Thyroid gland (tissue), 4 donors: ENCODE results near the gene ATP6V1C2. TPM values are rescaled to one million over a fixed set of nuclear protein-coding genes. Genes with fewer than 3 reads are reported as not detected.

Experiments
- DNase-seq, 2 donors: peaks; one replicate each; pipeline ENCODE4 v3.0.0-alpha.2; 2019
- H3K27ac ChIP-seq, 3 donors: fragments of 200-600 bp; sonication (generic); 1 replicate in 2 of 3; 2 replicates in 1 of 3; pipeline ENCODE4 v1.5.1; 2016 to 2019; ENCODE audit warnings: mild to moderate bottlenecking in 1 of 3, moderate library complexity in 1 of 3
- H3K27me3 ChIP-seq: fragments of 200-600 bp; sonication (generic); one replicate; pipeline ENCODE4 v1.5.1; 2019
- H3K36me3 ChIP-seq, 2 donors: fragments of 200-600 bp; sonication (generic); one replicate each; pipeline ENCODE4 v1.5.1; 2016 to 2019
- H3K4me1 ChIP-seq, 2 donors: fragments of 200-600 bp; sonication (generic); one replicate each; pipeline ENCODE4 v1.5.1; 2017 to 2019
- H3K4me3 ChIP-seq, 3 donors: fragments of 200-600 bp; sonication (generic); replicated peaks in 1 of 3; 1 replicate in 2 of 3; 2 replicates in 1 of 3; pipeline ENCODE4 v1.5.1; 2016; ENCODE audit warnings: mild to moderate bottlenecking in 1 of 3
- H3K9me3 ChIP-seq: fragments of 200-600 bp; sonication (generic); one replicate; pipeline ENCODE4 v1.5.1; 2017
- POLR2A ChIP-seq, 2 donors: fragments of 450-650 bp; IDR thresholded peaks; one replicate each; pipeline ENCODE4 v1.6.1; 2017; ENCODE audit warnings: antibody characterized with exemption in 2 of 2, mild to moderate bottlenecking in 2 of 2, moderate library complexity in 1 of 2
- WGBS, 2 donors: methylation state at CpG; one replicate each; pipeline ENCODE4 v1.1.5; 2017; 5-methylcytosine and 5-hydroxymethylcytosine counted together
- intact Hi-C: fragments of 100-400 bp; cut with DNase I; formaldehyde crosslinking; loops from one replicate; pipeline ENCODE4 v1.15.1; 2023
- total RNA-seq, 4 donors: library from RNA; depleted of rRNA; stranded (reverse); fragments of >200 nt; gene quantifications; one replicate each; pipeline ENCODE4 v1.2.3, GENCODE V29; 2016
- TF ChIP-seq, protein P1 (sequence below), 6 experiments: fragments of 200-600 bp in 3 of 6; fragments of 450-650 bp in 3 of 6; sonication (generic) in 3 of 6; IDR thresholded peaks; one replicate each; pipeline ENCODE4 v1.5.1; 2016 to 2019; ENCODE audit warnings: antibody characterized with exemption in 6 of 6, mild to moderate bottlenecking in 2 of 6, inconsistent platforms in 1 of 6, moderate library complexity in 1 of 6

ATP6V1C2 gene
- total RNA-seq, 4 donors from 2014 or later: not detected

DNA sequence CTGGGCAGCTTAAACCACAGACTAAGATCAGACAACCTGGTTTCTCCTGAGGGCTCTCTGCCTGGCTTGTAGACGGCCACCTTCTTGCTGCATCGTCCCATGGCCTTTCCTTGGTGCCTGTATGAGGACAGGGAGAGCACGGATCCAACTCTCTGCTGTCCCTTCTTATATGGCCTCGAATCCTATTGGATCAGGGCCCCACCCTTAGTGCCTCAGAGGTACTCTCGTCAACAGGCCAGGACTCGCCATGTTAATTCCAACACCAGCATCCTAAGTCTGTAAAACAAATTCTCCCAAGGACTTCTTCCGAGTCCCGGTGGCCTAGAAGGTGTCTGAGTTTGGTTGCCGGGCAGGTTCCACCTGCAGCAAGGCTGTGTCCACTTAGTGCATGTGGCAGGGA is 40.2 kb downstream of the ATP6V1C2 start:
- intact Hi-C loops: no loop called here
- no peaks in the 10 kb centered on the region for H3K4me1 ChIP-seq
- H3K36me3 ChIP-seq: no peaks in the 10 kb centered on the region
- no peak for DNase-seq
- no peaks in the 10 kb centered on the region for H3K9me3 ChIP-seq
- no peak overlapping the region for H3K27ac ChIP-seq
- no peaks in the 10 kb centered on the region for H3K27me3 ChIP-seq
- WGBS, 2 donors: 90 to 95% methylated on average over 9 of the region's 9 CpGs
- TF ChIP-seq, protein P1, sequence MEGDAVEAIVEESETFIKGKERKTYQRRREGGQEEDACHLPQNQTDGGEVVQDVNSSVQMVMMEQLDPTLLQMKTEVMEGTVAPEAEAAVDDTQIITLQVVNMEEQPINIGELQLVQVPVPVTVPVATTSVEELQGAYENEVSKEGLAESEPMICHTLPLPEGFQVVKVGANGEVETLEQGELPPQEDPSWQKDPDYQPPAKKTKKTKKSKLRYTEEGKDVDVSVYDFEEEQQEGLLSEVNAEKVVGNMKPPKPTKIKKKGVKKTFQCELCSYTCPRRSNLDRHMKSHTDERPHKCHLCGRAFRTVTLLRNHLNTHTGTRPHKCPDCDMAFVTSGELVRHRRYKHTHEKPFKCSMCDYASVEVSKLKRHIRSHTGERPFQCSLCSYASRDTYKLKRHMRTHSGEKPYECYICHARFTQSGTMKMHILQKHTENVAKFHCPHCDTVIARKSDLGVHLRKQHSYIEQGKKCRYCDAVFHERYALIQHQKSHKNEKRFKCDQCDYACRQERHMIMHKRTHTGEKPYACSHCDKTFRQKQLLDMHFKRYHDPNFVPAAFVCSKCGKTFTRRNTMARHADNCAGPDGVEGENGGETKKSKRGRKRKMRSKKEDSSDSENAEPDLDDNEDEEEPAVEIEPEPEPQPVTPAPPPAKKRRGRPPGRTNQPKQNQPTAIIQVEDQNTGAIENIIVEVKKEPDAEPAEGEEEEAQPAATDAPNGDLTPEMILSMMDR (IDR thresholded peaks at IDR 0.05): no peak
- TF ChIP-seq POLR2A (IDR thresholded peaks at IDR 0.05): no peak
- H3K4me3 ChIP-seq: no peak overlapping the region

DNA sequence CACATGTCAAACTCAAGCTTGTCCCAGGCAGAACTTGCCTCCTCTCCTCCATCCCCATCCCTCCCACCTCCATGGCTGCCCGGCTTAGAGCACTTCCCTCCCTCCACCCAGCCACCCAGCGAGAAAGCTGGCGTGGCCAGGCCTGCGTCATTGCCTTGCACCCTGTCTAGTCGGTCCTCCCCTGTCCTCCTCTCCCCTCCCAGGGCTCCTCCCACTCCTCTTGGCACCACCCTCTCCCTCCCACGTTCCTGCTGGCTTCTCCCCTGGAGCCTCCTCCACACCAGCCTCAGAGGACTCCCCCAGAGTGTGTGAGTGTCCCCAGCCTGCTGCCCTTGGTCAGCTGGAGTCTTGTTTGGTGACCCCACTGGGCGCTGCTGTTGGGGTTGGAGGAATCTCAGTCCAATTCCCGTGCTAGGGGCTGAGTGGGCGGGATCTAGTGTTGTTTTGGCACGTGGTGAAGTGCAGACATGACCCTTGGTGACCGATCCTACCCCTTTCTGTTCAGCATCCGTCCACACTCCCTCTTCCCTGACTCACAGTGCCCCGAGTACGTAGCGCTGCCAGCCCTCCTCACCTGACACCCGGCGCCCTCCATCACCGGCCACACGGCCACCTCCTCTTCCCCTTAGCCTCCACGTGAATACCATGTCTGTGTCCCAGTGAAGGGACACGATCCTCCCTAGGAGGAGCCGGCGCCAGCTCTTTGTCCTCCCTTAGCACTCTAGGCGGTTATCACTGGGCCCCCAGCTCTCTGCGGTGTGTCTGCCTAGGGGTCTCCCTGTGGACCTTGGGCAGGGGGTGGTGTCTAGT is 41.4 kb downstream of the ATP6V1C2 start:
- no peaks in the 10 kb centered on the region for H3K36me3 ChIP-seq
- H3K9me3 ChIP-seq: no peaks in the 10 kb centered on the region
- no peaks in the 10 kb centered on the region for H3K4me1 ChIP-seq
- no peak for DNase-seq
- WGBS, 2 donors: 50 to 59% methylated on average over 24 to 25 of the region's 25 CpGs
- H3K27me3 ChIP-seq: no peaks in the 10 kb centered on the region
- TF ChIP-seq POLR2A (IDR thresholded peaks at IDR 0.05): no peak
- TF ChIP-seq, protein P1 (IDR thresholded peaks at IDR 0.05): no peak
- no peak overlapping the region for H3K27ac ChIP-seq
- H3K4me3 ChIP-seq: no peak overlapping the region
- intact Hi-C loops: no loop called here

DNA sequence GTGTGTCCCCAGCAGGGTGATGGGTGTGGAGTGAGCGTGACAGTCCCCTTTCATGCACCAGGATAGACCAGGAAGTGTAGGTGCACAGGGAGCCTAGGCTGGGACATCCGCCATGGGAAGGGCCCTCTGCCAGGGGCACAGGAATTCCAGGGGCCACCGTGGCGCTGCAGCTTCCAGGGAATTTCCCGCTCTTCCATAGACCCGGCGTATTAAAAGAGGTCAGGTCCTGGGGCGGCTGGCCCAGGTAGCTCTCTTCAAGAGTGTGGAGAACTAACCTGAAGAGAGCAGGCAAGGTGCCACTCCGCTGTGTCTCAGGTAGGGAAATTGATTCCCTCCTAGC is 42.0 kb downstream of the ATP6V1C2 start:
- no peak for DNase-seq
- WGBS, 2 donors: 83% methylated on average over 5 to 9 of the region's 9 CpGs
- no peaks in the 10 kb centered on the region for H3K9me3 ChIP-seq
- no peaks in the 10 kb centered on the region for H3K36me3 ChIP-seq
- H3K4me1 ChIP-seq: no peaks in the 10 kb centered on the region
- H3K27me3 ChIP-seq: no peaks in the 10 kb centered on the region
- TF ChIP-seq, protein P1 (IDR thresholded peaks at IDR 0.05): no peak
- no peak for TF ChIP-seq POLR2A (IDR thresholded peaks at IDR 0.05)
- intact Hi-C loops: no loop called here
- H3K27ac ChIP-seq: no peak overlapping the region
- H3K4me3 ChIP-seq: no peak overlapping the region

DNA sequence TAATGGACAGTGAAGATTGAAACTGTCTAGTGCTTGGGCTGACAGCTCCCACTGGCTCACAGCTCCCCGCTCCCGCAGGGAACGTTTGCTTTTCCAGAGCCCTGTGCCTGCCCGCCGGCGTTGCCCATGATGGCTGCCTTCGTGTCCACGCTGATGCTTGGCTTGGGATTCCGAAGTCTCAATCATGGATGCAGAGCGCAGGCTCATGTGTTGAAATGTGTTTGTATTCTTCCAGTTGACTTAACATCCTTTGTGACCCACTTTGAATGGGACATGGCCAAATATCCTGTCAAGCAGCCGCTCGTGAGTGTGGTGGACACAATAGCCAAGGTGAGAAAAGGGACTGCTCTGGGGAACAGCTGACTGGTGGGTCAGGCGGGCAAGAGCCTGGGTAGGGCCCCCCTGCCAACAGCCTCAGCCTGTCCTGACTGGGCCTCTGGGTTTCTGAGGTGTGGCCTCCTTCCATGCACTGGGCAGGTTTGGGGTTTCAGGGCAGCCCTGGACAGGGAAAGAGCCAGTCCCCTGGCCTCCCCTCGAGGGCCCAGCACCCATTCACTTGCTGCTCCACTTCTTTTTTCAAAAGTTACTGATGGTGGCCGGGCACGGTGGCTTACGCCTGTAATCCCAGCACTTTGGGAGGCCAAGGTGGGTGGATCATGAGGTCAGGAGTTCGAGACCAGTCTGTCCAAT is 42.8 kb downstream of the ATP6V1C2 start:
- WGBS, 2 donors: 83 to 92% methylated on average over 13 to 18 of the region's 18 CpGs
- Histone ChIP-seq H3K27me3 (no peaks in the 10 kb centered on the region), H3K4me3 (no peak overlapping the region), H3K36me3 (no peaks in the 10 kb centered on the region), H3K4me1 (no peaks in the 10 kb centered on the region), H3K27ac (no peak overlapping the region), H3K9me3 (no peaks in the 10 kb centered on the region)
- intact Hi-C loops: no loop called here
- DNase-seq: no peak
- no peak for TF ChIP-seq POLR2A (IDR thresholded peaks at IDR 0.05)
- TF ChIP-seq, protein P1 (IDR thresholded peaks at IDR 0.05): no peak

DNA sequence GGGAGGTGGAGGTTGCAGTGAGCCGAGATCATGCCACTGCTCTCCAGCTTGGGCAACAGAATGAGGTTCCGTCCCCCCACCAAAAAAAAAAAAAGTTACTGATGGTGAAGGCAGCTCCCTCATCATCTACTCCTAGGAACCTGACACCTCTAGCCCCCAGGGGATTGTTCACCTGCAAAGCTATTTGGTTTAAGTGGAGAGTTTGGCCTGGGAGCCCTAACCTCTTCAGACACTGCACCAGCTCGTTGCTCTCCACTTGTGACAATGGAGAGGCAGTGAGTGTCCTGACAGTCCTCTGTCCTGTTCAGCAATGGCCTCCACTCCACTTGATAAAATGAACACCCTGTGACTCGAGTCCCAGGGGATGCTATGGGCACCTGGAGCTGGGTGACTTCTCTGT is 43.5 kb downstream of the ATP6V1C2 start:
- Histone ChIP-seq H3K4me1 (no peaks in the 10 kb centered on the region), H3K27ac (no peak overlapping the region), H3K27me3 (no peaks in the 10 kb centered on the region), H3K4me3 (no peak overlapping the region), H3K36me3 (no peaks in the 10 kb centered on the region), H3K9me3 (no peaks in the 10 kb centered on the region)
- DNase-seq: no peak
- TF ChIP-seq POLR2A (IDR thresholded peaks at IDR 0.05): no peak
- TF ChIP-seq, protein P1 (IDR thresholded peaks at IDR 0.05): no peak
- intact Hi-C loops: no loop called here
- WGBS, 2 donors: 38 to 75% methylated on average over 3 of the region's 4 CpGs
